Superior temporal gyrus (tissue), 1 donor: Measurements from ENCODE around the gene C6orf52.
"Not testable (repeated sequence)": the region's sequence is repeated elsewhere in the genome, so short reads cannot be mapped to it uniquely, and the experiment has no call there.

ENCODE experiments used
- DNase-seq: peaks from one replicate; pipeline ENCODE4 v3.0.0-alpha.2; 2016; ENCODE audit errors: extremely low spot score

The C6orf52 gene

DNA sequence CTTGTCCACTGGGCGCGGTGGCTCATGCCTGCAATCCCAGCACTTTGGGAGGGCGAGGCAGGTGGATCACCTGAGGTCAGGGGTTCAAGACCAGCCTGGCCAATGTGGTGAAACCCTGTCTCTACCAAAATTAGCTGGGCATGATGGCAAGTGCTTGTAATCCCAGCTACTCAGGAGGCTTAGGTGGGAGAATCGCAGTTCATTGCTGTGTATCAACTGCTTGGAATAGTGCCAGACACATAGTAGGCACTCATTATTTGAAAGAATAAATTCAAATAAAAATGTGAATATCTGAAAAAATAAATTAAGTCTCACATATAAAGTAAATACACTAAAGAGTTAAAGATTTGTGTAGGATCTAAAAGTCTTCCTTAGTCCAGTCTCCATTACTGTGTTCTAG is 2.2 kb upstream of the C6orf52 start:
- DNase-seq = no peak

DNA sequence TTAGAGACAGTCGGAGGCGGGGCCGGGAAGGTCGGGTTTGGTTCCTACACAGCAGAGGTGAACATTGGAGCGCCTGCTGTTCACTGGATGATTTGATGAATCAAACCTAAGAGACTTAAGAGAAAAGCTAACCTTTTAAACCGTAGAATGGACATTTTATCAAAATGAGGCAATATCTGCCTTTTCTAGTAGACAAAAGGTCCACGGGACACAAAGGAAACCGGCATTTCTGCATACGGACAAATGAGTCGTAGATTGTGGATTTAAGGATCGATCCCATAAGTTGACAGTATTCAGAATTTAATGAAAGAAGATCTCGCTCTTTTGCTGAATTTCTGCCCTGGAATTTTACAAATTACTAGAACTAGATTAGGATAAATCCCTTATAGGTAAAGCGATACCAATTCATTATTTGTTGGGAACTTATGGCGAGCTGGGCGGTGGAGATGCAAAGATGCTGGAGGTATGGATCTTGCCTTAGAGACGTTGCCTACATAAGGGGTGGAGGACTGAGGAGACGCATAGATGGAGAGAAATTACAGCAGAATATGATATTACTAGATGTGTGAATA is 756 bp upstream of the C6orf52 start:
- DNase-seq = peak; percentile 42

DNA sequence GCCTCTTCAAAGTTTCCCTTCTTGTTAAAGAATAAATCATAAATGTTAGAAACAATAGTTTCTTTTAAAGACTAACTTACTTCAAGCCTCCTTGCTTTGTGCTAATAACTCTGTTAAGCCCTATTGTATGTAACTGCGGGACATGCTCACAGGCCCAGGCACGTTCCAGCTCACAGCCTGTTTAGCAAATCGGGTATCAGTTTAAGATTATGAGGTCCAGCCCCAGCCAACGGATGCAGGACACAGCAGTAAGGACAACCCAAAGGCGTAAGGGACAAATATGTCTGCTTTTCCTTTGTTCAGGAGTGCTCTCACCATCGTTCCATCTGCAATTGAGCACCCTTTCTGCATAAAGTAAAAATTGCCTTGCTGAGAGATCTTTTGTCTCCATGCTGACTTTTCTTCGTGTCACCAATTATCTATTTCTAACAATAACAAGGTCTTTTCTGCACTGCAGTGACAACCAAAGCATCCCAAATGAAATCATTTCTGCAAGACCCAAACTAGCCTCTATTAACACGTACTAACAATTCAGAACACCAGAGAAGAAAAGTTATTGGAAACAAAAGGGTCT is 1.4 kb downstream of the C6orf52 start:
- DNase-seq = no peak

DNA sequence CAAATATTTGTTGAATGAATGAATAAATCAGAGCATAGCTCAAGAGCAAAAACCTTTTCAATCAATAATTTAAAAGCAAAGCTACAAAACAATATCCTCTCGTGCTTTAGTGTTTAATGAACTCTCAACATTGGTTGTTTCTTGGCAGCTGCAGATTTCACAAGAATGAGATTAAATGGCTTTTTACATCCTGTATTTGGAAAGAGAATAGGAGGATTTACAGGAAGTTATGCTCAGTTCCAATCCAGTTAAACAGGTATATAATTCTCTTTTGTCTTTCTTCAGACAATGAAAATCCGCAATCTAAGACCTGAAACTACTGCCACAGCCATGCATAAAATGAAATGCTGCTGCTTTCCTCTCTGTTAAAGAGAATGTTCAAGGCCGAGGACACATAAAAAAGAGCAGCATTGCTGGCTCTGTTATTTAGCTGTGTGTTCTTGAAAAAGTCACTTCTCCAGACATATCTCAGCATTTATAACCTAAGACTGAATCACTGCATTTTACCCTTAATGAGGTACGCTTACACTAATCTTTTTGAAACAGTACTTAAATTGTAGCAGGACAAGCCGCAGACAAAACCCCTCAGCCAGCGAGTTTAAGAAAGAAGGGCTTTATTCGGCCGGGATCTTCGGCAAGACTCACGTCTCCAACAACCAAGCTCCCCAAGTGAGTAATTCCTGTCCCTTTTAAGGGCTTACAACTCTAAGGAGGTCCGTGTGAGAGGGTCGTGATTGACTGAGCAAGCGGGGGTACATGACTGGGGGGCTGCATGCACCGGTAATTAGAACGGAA is 3.6 kb downstream of the C6orf52 start:
- DNase-seq = no peak

DNA sequence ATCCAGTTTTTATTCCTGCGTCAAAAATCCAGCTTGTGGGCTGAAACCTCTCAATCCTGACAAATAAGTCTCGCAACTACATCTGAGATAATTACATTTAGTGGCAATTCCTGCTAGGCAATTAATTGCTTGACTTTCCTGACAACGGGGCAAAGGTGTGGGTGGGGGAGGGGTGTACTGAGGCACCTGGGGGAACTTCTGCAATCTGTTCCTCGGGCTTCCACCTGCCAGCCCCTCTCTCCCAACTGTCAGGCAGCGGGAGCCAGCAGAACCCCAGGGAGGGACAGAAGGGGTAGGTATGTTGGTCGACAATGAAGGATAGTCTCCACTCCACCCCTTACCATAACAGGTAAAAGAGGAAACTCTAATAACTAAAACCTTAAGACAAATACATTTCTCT is 6.8 kb downstream of the C6orf52 start:
- DNase-seq = no peak

DNA sequence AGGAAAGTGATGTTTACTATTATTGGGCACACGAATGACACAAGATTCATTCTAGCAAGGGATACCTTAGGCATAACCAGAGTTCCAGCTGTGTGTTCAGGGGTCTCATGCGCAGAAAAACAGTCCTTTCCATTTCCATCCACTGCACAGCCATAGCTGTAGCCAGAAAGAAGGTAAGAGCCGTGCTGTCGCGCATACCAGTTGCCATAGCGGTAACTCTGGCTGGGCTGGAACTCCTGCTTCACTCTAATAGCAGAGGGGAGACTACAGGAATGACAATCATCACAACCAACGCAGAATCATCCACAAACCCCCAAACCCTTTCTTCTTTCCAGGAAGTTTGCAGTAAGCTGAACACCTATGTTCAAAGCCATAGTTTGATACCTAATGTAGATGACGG is 7.5 kb downstream of the C6orf52 start:
- no peak for DNase-seq

DNA sequence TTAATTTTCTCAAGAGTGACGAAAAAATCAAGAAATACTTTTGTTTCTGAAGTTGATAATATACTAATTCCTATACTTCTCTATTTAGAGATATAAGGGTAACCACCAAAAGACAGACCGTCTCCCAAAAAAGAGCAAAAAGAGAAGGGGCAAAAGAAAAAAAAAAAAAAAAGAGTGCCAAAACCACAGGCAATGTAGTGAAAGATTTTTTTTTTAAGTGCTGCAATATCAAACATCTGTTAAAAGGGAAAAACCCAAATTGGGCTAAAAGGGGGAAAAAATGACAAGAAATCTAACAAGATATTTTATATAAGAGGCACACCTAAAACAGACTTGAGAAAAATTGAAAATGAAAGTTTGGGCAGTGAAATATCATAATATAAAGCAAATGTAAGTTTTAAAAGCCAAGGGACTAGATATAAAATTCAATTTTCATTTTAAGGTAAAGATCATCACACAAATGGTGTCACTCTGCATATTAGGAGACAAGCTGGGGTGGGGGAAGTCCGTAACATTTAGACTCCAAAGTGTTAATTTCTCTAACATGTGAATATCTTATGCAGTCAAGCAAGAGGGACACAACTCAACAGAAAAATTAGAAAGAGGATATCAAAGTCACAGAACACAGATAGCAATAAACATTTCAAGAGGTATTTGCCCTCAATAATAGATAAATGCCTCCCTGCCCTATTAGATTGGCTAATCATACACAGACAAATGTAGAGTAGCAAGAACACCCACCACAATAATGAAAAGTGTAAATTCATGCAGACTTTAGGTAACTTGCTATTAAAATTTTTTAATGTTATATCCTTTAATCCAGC is 9.1 kb downstream of the C6orf52 start:
- no peak for DNase-seq

DNA sequence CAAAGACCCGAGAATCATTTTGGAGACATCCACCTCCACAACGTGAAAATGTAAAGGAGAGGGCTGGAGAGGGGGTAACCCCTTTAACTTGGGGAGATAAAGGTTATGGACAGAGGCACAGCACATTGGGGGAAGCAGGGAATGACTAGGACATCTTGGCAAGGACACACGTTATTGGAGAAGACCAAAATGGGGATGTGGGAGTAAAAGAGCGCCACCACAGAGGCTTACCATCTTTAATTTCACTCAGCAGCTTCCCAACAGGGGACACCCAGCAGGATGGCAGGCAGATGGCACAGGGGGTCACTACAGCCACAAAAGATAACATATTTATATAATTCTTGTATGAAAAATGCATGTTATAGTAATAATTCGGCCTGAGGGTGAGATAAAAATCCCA is 9.8 kb downstream of the C6orf52 start:
- no peak for DNase-seq

DNA sequence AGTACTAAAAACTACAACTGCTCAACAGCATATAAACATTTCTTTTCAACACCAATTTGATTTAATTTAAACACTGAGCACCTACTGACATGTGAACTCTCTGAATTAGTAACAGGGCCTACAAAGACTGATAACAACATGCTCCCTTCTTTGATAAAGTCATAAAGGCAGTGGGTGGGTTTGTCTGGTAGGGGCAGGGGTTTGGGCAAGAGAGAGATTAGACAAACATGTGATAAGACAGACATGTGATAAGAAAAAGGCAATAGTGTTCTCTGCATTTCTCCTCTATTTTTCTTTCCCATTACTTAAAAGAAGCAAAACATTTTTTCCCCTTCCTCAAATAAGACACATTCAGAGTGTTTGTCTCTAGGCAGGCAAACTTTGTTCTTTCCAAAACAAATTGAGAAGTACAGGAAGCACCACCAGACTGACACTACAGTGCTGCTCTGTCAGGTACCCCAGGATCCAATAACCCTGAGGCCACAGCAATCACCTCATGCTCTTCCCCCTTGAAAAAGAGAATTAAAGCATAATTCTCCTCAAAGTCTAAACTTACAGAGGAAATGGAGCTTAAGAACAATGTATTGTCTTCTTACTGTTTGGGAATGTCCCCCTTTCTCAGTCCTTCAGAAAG is 11.9 kb downstream of the C6orf52 start:
- no peak for DNase-seq

DNA sequence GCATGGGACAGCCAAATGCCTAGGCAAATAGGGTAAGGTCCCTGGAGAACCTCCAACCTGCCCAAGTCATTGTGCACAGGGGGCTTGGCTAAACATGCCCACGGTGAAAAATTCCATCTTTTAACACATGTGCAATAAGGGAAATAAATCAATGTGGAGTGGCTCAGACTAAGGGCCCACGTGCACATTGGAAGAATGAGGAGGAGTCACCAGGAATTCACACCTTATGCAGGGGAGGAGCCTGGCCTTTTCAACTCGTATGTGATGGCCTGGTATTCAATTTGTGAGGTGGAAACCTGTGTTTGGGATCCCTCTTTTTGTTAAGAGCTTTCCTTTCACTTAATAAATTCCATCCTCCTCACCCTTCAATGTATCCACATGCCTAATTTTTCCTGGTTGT is 12.6 kb downstream of the C6orf52 start:
- no peak for DNase-seq

DNA sequence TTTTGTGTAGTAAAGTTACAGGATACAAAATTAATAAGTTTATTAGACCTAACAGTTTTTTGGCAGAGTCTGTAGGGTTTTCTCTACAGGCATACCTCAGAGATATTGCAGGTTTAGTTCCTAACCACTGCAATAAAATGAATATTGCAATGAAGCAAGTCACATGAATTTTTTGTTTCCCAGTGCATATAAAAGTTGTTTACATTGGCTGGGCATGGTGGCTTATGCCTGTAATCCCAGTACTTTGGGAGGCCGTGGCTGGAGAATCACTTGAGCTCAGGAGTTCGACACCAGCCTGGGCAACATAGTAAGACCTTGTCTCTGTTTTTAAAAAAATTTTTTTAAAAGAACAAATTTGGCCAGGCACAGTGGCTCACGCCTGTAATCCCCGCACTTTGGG is 16.0 kb downstream of the C6orf52 start:
- no peak for DNase-seq

DNA sequence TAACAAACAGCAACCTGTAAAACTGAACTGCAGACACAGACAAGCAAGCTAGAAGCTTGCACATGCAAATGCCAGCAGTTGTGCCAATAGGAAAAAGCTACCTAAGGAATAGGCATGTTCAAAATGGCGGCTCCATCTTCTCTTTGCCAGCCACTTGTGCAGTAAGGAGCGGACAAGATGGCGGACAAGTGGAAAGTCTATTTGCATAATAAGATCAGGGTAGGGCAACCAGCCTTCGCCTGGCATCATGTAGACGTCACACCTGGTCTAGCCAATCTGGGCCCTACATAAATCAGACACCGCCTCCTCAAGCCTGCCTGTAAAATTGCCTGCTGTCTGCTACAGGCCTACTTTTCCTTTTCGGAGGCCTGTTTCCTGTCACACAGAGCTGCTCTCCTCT is 18.0 kb downstream of the C6orf52 start:
- DNase-seq = no peak

DNA sequence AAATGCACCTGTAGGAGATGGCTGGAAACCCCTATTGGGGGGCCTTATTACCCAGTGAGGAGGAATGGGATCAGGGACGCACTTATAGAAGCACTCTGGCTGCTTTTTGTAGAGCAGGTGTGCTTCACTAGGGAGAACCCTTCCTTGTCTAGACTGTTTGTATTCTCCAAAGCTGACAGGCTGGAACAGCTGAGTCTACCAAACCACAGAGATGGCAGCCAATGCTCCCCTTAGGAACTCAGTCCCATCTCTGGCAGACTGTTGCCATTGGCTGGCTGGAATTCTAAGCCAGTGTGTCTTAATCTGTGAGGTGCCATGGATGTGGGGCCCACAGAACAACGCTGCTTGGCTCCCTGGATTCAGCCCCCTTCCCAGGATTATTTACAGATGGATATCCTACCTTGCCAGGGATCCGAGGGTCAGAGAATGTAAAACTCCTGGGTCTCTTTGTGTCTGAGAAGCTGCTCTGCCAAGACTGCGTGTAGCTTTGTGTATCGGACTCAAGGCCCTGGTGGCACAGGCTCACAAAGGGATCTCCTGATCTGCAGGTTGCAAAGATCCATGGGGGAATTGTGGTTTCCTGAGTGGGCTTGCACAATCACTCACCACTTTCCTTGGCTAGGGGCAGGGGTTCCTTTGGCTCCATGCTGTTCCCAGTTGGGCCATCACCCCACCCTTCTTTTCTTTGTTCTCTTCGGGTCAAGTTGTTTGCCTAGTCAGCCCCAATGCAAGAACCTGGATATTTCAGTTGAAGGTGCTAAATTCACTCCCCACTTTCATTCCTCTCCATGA is 26.1 kb downstream of the C6orf52 start:
- DNase-seq = no peak

DNA sequence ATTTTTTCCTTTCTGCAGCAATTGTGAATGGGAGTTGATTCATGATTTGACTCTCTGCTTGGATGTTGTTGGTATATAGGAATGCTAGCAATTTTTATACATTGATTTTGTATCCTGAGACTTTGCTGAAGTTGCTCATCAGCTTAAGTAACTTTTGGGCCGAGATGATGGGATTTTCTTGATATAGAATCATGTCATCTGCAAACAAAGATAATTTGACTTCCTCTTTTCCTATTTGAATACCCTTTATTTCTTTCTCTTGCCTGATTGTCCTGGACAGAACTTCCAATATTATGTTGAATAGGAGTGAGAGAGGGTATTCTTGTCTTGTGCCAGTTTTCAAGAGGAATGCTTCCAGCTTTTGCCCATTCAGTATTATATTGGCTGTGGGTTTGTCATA is 28.8 kb downstream of the C6orf52 start:
- not testable (repeated sequence) for DNase-seq

DNA sequence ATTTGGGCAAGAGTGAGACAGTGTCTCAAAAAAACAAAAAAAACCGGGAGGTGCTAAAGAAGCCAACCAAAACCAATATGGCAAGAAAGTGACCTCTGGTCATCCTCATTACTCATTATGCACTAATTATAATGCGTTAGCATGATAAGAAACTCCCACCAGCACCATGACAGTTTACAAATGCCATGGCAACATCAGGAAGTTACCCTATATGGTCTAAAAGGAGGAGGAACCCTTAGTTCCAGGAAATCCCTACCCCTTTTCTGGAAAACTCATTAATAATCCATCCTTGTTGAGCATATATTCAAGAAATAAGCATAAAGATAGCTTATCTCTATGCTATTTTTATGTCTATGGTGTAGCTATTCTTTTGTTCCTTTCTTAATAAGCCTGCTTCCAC is 31.7 kb downstream of the C6orf52 start:
- no peak for DNase-seq

DNA sequence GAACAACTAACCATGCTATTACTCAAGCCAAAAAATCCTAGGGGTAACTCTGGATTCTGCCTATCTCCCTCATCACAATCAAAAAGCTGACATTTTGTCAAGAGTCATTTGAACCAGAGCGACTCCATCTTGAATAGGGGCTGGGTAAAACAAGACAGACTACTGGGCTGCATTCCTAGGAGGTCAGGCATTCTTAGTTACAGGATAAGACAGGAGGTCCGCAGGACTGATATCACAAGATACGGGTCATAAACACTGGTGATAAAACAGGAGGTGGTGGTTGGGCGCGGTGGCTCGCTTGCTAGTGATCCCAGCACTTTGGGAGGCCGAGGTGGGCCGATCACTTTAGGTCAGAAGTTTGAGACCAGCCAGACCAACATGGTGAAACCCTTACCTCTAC is 32.2 kb downstream of the C6orf52 start:
- DNase-seq = no peak

DNA sequence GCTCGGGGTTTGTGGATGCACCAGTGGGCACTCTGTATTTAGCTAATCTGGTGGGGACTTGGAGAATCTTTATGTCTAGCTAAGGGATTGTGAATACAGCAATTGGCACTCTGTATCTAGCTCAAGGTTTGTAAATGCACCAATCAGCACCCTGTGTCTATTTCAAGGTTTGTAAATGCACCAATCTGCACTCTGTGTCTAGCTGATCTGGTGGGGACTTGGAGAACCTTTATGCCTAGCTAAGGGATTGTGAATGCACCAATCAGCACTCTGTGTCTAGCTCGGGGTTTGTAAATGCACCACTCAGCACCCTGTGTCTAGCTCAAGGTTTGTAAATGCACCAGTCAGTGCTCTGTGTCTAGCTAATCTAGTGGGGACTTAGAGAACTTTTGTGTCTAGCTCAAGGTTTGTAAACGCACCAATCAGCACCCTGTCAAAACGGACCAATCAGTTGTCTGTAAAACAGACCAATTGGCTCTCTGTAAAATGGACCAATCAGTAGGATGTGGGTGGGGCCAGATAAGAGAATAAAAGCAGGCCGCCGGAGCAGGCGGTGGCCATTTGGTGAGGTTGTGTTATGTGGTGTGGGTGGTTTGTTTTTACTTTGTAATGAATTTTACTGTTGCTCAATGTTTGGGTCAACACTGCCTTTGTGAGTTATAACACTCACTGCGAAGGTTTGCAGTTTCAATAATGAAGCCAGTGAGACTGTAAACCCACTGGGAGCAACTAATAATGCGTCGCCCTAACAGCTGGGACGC is 33.8 kb downstream of the C6orf52 start:
- DNase-seq = not testable (repeated sequence)

DNA sequence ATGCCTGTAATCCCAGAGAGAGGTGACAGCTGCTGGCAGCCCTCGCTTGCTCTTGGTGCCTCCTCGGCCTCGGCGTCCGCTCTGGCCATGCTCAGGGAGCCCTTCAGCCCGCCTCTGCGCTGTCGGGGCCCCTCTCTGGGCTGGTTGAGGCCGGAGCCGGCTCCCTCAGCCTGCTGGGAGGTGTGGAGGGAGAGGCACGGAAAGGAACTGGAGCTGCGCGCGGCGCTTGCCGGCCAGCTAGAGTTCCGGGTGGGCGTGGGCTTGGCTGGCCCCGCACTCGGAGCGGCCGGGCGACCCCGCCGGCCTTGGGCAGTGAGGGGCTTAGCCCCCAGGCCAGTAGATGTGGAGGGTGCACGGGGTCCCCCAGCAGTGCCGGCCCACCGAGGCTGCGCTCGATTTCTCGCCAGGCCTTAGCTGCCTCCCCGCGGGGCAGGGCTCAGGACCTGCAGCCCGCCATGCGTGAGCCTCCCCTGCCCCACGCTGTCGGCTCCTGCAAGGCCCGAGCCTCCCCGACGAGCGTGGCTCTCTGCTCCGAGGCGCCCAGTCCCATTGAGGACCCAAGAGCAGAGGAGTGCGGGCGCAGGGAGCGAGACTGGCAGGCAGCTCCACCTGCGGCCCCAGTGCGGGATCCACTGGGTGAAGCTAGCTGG is 34.6 kb downstream of the C6orf52 start:
- no peak for DNase-seq

DNA sequence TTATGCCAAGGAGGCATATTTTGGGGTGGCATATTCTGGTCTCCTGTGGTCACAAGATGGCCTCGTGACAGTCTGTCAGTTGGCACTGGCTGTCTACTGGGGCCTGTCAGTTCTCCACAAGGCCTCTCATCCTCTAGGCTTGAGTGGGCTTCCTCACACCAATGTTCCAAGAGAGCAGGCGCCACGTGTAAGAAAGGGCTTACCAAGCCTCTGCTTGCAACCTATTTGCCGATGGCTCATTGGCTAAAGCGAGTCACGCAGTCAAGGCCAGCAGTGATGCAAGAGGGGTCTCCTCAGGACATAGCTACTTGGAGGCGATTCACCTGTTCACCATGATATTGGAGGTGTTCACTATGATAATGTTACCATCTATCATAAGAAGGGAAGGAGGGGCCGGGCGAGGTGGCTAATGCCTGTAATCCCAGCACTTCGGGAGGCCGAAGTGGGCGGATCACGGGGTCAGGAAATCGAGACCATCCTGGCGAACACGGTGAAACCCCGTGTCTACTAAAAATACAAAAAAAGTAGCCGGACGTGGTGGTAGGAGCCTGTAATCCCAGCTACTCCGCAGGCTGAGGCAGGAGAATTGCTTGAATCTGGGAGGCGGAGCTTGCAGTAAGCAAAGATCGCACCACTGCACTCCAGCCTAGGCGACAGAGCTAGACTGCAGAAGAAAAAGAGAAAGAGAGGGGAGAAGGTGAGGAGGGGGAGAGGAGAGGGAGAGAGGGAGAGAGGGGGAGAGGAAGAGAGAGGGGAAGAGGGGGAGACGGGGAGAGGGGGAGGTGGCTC is 35.3 kb downstream of the C6orf52 start:
- DNase-seq = no peak
